Chondrocyte (in vitro differentiated cells): Measurements from ENCODE around the gene RABGAP1L. TPM values are rescaled to one million over a fixed set of nuclear protein-coding genes. Genes with fewer than 3 reads are reported as not detected.
"Not testable (repeated sequence)": the region's sequence is repeated elsewhere in the genome, so short reads cannot be mapped to it uniquely, and the experiment has no call there.

Experiments used
- DNase-seq: peaks from one replicate; pipeline ENCODE4 v3.0.0; 2021; ENCODE audit warnings: mixed read lengths, low spot score
- H3K27ac Mint-ChIP-seq: one replicate; pipeline ENCODE4 v1.8.0; 2021; ENCODE audit warnings: mild to moderate bottlenecking, moderate library complexity, mixed read lengths; ENCODE audit not compliant: unreplicated experiment
- H3K27me3 Mint-ChIP-seq: 2 replicates; pipeline ENCODE4 v1.8.0; 2021; ENCODE audit warnings: low read depth, mixed read lengths
- H3K36me3 Mint-ChIP-seq: 2 replicates; pipeline ENCODE4 v1.8.0; 2021; ENCODE audit warnings: low read depth, mixed read lengths
- H3K4me1 Mint-ChIP-seq: 2 replicates; pipeline ENCODE4 v1.8.0; 2021; ENCODE audit warnings: low read depth, mild to moderate bottlenecking, mixed read lengths
- H3K4me3 Mint-ChIP-seq: one replicate; pipeline ENCODE4 v1.8.0; 2021; ENCODE audit warnings: mild to moderate bottlenecking, moderate library complexity, mixed read lengths; ENCODE audit not compliant: unreplicated experiment
- H3K9me3 Mint-ChIP-seq: 2 replicates; pipeline ENCODE4 v1.8.0; 2021; ENCODE audit warnings: low read depth, mixed read lengths
- total RNA-seq: library from RNA; stranded (reverse); gene quantifications from 3 replicates; pipeline ENCODE4 v1.2.1, GENCODE V29; 2021
- TF ChIP-seq, protein P1 (sequence below): fragments of 200-600 bp; sonication (generic); IDR thresholded peaks from 2 replicates; pipeline ENCODE4 v1.5.0; 2021; ENCODE audit warnings: antibody characterized with exemption, mild to moderate bottlenecking, moderate library complexity

RABGAP1L gene
- total RNA-seq, 1 donor from 2014 or later = 27.1 TPM

DNA sequence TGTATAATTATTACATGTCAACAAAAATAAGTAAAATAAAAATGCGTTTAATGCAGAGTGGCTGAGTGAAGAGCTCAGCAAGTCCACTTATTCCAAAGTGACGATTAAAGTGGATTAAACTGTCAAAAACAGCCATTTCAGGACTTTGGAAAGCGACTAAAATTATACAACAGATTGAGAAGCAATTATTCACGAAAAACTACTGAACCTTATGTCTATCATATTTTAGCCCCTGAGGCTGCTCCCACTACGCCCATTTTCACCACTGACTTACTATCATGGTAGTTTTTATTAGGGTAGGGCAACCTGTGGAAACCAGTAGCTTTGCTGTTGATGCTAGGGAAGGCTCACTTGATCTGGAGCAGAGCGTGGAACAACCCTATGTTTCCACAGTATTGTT lies 174.1 kb downstream of the RABGAP1L start:
- TF ChIP-seq, protein P1, sequence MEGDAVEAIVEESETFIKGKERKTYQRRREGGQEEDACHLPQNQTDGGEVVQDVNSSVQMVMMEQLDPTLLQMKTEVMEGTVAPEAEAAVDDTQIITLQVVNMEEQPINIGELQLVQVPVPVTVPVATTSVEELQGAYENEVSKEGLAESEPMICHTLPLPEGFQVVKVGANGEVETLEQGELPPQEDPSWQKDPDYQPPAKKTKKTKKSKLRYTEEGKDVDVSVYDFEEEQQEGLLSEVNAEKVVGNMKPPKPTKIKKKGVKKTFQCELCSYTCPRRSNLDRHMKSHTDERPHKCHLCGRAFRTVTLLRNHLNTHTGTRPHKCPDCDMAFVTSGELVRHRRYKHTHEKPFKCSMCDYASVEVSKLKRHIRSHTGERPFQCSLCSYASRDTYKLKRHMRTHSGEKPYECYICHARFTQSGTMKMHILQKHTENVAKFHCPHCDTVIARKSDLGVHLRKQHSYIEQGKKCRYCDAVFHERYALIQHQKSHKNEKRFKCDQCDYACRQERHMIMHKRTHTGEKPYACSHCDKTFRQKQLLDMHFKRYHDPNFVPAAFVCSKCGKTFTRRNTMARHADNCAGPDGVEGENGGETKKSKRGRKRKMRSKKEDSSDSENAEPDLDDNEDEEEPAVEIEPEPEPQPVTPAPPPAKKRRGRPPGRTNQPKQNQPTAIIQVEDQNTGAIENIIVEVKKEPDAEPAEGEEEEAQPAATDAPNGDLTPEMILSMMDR = no peak
- no peaks in the 10 kb centered on the region for H3K4me1 Mint-ChIP-seq
- H3K4me3 Mint-ChIP-seq = no peak overlapping the region

DNA sequence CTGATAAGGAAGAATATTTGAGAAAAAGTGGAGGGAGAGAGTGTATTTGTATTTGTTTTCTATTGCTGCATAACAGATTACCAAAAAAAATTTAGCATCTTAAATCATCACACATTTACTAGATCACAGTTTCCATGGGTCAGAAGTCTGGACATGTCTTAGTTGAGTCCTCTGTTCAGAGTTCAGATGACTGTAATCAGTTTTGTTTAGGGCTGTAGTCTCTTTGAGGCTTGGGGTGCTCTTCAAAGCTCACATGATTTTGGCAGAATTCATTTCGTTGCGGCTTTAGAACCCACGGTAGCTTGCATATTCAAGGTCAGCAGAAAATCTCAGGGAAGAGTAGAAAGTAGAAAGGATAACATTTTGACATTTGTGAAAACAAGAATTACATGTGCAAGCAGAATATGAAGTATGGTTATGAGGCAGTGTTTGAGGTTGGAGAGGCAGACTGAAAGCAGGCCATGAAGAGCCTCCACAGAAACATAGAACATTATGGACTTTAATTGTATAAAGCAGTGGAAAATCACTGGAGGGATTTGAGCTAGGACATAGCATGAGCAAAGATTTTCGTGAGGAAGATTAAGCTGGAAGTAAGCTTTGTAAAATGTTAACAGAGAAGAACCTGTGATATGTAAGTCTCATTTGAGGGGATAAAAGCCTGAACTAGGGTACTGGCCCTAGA lies 177.8 kb downstream of the RABGAP1L start:
- peak overlapping the region; percentile 4 for H3K27ac Mint-ChIP-seq
- H3K36me3 Mint-ChIP-seq = peaks cover 4% of the 10 kb centered on the region
- H3K4me3 Mint-ChIP-seq = no peak overlapping the region
- H3K9me3 Mint-ChIP-seq = peaks cover 9% of the 10 kb centered on the region
- TF ChIP-seq, protein P1 = no peak
- DNase-seq = no peak
- no peaks in the 10 kb centered on the region for H3K4me1 Mint-ChIP-seq
- no peaks in the 10 kb centered on the region for H3K27me3 Mint-ChIP-seq

More for the DNA sequence above, 174.1 kb downstream of the RABGAP1L start:
- peaks cover 2% of the 10 kb centered on the region for H3K36me3 Mint-ChIP-seq
- DNase-seq = no peak
- no peaks in the 10 kb centered on the region for H3K27me3 Mint-ChIP-seq
- H3K27ac Mint-ChIP-seq = no peak overlapping the region
- peaks cover 5% of the 10 kb centered on the region for H3K9me3 Mint-ChIP-seq

DNA sequence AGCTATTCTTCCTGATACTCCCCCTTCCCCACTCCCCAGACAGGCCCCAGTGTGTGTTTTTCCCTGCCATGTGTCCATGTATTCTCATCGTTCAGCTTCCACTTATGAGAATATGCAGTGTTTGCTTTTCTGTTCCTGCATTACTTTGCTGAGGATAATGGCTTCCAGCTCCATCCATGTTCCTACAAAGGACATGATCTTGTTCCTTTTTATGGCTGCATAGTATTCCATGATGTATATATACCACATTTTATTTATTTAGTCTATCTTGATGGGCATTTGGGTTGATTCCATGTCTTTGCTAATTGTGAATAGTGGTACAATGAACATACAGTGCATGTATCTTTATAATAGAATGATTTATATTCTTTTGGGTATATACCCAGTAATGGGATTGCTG lies 181.1 kb downstream of the RABGAP1L start:
- H3K36me3 Mint-ChIP-seq, H3K9me3 Mint-ChIP-seq, H3K27me3 Mint-ChIP-seq, H3K4me3 Mint-ChIP-seq, DNase-seq, H3K27ac Mint-ChIP-seq, H3K4me1 Mint-ChIP-seq: not testable (repeated sequence)

DNA sequence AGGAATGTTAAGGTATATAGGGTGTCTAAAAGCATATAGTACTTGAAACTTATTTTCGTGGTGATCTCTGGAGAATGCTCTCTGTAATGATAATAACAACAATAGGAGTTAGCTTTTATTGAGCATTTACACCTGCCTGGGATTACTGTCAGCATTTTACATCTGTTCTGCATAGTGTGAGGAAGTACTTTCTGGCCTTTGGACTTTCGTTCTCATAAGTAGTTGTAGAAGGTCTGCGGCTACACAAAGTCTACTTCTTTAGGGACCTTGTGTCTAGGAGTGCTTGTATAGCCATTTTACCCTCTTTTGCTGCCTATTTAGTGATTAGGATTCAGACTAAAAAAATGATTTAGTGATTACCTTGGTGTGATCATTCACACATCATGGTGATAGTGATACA lies 184.8 kb downstream of the RABGAP1L start:
- Mint-ChIP-seq H3K27me3 (no peaks in the 10 kb centered on the region), H3K27ac (no peak overlapping the region), H3K4me1 (no peaks in the 10 kb centered on the region), H3K36me3 (peaks cover 2% of the 10 kb centered on the region), H3K4me3 (no peak overlapping the region), H3K9me3 (peaks cover 15% of the 10 kb centered on the region)
- TF ChIP-seq, protein P1 = no peak
- DNase-seq = no peak

DNA sequence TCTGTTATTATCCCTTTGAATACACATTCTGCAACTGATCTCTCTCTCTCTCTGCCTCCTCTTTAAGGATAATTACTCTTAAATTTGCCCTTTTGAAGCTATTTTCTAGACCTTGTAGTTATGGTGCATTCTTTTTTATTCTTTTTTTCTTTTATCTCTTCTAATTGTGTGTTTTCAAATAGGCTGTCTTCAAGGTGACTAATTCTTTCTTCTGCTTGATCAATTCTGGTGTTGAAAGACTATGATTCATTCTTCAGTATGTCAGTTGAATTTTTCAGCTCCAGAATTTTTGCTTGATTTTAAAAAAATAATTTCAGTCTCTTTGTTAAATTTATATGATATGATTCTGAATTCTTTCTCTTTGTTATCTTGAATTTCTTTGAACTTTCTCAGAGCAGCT lies 192.8 kb downstream of the RABGAP1L start:
- Mint-ChIP-seq H3K27ac (no peak overlapping the region), H3K4me1 (no peaks in the 10 kb centered on the region), H3K4me3 (no peak overlapping the region), H3K9me3 (peaks cover 11% of the 10 kb centered on the region), H3K36me3 (no peaks in the 10 kb centered on the region), H3K27me3 (no peaks in the 10 kb centered on the region)
- TF ChIP-seq, protein P1 = no peak
- no peak for DNase-seq
